WERI-Rb-1 (cell line): ENCODE data around the gene BDH1.

ENCODE experiments used
- DNase-seq: peaks from one replicate; pipeline ENCODE4 v3.0.0-alpha.2; 2020
- H3K27ac ChIP-seq: fragments of 250-450 bp; sonication (Bioruptor Pico); 2 replicates; pipeline ENCODE4 v1.5.1; 2020; ENCODE audit warnings: mild to moderate bottlenecking, moderate library complexity
- H3K27me3 ChIP-seq: fragments of 250-450 bp; sonication (Bioruptor Pico); 2 replicates; pipeline ENCODE4 v1.5.1; 2021; ENCODE audit warnings: mild to moderate bottlenecking, low read depth, moderate library complexity; ENCODE audit not compliant: insufficient read depth, severe bottlenecking
- H3K36me3 ChIP-seq: fragments of 250-450 bp; sonication (Bioruptor Pico); 2 replicates; pipeline ENCODE4 v1.5.1; 2020; ENCODE audit warnings: mild to moderate bottlenecking, moderate library complexity
- H3K4me3 ChIP-seq: 2 replicates; pipeline ENCODE4 v1.5.1; 2011; ENCODE audit warnings: low read depth, mild to moderate bottlenecking, control low read depth, low read length
- H3K9me3 ChIP-seq: fragments of 250-450 bp; sonication (Bioruptor Pico); 2 replicates; pipeline ENCODE4 v1.5.1; 2021; ENCODE audit warnings: mild to moderate bottlenecking, moderate library complexity; ENCODE audit not compliant: severe bottlenecking
- TF ChIP-seq, protein P1 (sequence below): IDR thresholded peaks from 2 replicates; pipeline ENCODE4 v1.5.1; 2011; ENCODE audit warnings: low read depth, mild to moderate bottlenecking, control low read depth, inconsistent platforms, low read length

Gene BDH1

DNA sequence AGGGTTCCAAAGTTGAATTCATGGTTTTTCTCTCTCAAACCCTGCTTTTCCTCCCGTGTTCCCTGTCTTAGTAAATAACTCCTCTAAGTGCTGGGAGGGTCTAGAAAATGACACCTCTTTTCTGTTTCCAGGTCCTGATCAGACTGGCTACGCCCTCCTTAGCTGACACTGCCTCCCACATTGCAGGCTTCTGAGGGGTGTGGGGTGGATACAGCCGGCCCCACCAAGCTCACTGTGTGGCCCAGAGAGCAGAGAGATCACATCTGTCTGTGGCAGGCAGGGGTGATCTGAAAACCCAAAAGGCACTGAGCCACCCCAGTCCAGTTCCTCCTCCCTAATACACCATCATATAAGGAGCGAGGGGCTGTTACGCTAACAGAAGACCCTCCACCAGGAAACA lies 62.7 kb downstream of the BDH1 start:
- Histone ChIP-seq H3K27ac (no peak overlapping the region), H3K36me3 (no peaks in the 10 kb centered on the region), H3K4me3 (no peak overlapping the region), H3K9me3 (no peaks in the 10 kb centered on the region), H3K27me3 (no peaks in the 10 kb centered on the region)
- TF ChIP-seq, protein P1, sequence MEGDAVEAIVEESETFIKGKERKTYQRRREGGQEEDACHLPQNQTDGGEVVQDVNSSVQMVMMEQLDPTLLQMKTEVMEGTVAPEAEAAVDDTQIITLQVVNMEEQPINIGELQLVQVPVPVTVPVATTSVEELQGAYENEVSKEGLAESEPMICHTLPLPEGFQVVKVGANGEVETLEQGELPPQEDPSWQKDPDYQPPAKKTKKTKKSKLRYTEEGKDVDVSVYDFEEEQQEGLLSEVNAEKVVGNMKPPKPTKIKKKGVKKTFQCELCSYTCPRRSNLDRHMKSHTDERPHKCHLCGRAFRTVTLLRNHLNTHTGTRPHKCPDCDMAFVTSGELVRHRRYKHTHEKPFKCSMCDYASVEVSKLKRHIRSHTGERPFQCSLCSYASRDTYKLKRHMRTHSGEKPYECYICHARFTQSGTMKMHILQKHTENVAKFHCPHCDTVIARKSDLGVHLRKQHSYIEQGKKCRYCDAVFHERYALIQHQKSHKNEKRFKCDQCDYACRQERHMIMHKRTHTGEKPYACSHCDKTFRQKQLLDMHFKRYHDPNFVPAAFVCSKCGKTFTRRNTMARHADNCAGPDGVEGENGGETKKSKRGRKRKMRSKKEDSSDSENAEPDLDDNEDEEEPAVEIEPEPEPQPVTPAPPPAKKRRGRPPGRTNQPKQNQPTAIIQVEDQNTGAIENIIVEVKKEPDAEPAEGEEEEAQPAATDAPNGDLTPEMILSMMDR: no peak
- DNase-seq: no peak

DNA sequence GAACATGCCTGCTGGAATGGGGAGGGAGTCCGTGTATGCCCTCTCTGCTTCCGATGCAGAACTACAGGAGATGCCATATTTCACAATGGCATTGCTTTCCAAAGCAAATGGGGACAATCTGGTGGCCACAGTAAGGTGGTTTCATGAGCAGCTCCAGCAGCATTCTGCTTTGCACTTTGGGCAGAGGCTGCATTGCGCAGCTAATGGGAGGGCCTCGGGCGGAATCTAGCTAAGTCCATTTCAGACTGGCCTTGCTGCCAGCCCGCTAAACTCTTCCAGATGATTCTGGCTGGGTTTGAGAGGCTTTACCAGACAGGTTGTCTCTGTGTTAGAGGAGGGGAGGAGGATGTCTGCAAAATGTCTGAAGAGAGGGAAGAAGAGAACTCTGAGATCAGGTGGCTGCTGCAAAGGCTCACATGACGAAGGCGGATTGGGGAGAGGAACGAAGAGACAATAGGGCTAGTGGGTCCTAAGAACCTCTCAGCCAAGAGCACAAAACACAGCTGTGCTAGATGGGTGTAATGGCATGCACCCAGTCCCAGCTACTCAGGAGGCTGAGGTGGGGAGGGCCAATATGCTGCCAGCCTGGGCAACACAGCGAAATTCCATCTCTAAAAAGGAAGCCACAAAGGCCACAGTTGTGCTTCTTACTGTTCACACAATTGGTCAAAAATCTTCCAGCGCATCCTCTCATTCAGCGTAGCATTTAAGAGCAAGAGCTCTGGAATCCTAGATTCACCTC lies 63.7 kb downstream of the BDH1 start:
- no peak overlapping the region for H3K4me3 ChIP-seq
- DNase-seq: no peak
- H3K27ac ChIP-seq: no peak overlapping the region
- no peaks in the 10 kb centered on the region for H3K9me3 ChIP-seq
- H3K36me3 ChIP-seq: no peaks in the 10 kb centered on the region
- no peaks in the 10 kb centered on the region for H3K27me3 ChIP-seq
- TF ChIP-seq, protein P1: no peak

DNA sequence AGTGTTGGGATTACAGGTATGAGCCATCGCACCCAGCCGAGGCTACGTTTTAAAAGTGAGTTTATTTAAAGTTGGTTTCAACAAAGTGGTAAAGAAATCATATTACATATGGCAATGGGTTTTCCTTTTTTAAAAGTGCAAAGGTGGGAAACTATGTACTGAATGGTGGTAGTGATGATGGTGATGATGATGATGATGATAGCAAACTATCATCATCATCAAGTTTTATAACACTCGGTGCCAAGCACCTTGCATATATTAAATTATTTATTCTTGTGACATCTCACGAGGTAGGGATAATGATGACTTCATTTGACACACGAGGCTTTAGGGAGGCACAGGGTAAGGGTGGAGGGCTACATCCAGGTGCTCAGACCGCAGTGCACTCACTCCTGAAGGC lies 64.3 kb downstream of the BDH1 start:
- Histone ChIP-seq H3K4me3 (no peak overlapping the region), H3K27me3 (no peaks in the 10 kb centered on the region), H3K9me3 (no peaks in the 10 kb centered on the region), H3K36me3 (no peaks in the 10 kb centered on the region), H3K27ac (no peak overlapping the region)
- TF ChIP-seq, protein P1: no peak
- no peak for DNase-seq

DNA sequence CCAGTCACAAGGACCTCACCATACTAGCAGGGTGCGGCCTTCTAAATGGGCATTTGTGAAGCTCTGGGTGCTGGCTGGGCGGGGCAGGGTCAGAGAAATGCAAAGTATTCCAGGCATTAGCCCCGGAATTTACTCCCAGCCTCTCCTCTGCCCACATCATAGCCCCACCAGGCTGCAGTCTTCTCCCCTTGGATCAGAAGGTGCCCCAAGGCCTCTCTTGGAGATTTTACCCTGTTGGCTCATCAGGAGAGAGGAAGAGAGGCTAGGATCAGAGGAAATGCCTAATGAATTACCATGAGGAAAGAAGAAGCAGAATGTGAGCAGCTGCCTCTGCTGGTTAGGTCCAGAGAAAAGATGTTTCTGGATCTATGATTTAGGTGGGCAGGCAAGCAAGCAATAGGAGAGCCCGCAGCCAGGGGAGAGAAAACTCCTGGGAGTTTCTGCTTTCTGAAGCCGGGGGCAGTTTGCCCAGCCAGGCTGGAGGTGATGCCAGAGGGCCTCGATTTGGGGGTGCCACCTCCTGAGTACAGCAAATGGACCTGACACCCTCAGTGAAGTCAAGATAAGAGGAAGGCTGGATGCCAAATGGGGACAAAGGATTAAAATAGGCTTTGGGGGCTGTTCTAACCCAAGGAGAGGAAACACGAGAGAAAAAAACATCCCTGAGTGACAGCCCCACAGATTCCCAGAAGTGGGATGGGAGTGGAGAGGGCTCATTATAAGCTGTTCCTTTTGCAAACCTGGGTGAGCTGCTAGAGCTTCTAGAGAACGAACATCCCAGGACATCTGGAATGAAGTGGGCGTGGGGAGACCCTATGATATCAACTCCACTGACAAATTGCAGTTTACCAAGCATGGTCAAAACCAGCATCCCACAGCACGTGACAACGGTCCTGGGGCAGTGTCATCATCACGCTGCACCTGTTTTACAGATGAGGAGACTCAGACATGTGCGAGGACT lies 65.4 kb downstream of the BDH1 start:
- Histone ChIP-seq H3K4me3 (no peak overlapping the region), H3K27ac (no peak overlapping the region), H3K9me3 (no peaks in the 10 kb centered on the region), H3K36me3 (no peaks in the 10 kb centered on the region), H3K27me3 (no peaks in the 10 kb centered on the region)
- TF ChIP-seq, protein P1: no peak
- DNase-seq: no peak

DNA sequence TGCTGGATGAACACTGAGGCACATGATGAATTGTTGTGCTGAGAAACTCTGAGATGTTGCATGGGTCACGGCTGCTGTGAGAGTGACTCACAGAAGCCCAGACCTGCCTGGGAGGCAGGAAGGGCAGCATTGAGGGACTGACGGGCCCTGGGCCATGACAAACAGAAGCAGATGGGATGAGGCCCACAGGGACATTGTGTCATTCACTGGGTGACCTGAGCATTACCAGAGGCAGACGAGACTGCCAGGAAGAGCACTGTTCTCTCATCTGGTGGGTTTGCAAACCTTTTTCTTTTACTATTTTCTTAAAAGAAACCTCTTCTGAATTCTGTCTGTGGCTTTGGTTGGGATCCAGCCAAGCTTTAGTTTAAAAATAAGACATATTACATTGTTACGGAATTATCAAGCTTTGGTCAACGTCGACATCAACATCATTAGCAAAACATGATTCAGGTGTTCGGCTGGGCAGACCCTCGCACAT lies 67.8 kb downstream of the BDH1 start:
- Histone ChIP-seq H3K27ac (no peak overlapping the region), H3K36me3 (no peaks in the 10 kb centered on the region), H3K27me3 (no peaks in the 10 kb centered on the region), H3K9me3 (no peaks in the 10 kb centered on the region), H3K4me3 (no peak overlapping the region)
- TF ChIP-seq, protein P1: no peak
- DNase-seq: no peak
